H9 (cell line): ENCODE measurements around the gene PPP2R5E. TPM values are rescaled to one million over a fixed set of nuclear protein-coding genes. Genes with fewer than 3 reads are reported as not detected.

Source experiments
- DNase-seq: peaks from one replicate; pipeline ENCODE4 v3.0.0-alpha.2; 2017
- H2AFZ ChIP-seq: one replicate; pipeline ENCODE4 v1.6.1; 2013; ENCODE audit warnings: mild to moderate bottlenecking, low read length, control low read depth, moderate library complexity
- H2AK5ac ChIP-seq: 2 replicates; pipeline ENCODE4 v1.6.1; 2013; ENCODE audit warnings: low read length, control low read depth, mixed read lengths; ENCODE audit not compliant: insufficient read length
- H2BK120ac ChIP-seq: one replicate; pipeline ENCODE4 v1.6.1; 2013; ENCODE audit warnings: low read depth, mild to moderate bottlenecking, low read length, control low read depth, inconsistent platforms; ENCODE audit not compliant: poor library complexity, severe bottlenecking
- H2BK12ac ChIP-seq: 2 replicates; pipeline ENCODE4 v1.6.1; 2013; ENCODE audit warnings: low read length, control low read depth, mixed read lengths, low read depth; ENCODE audit not compliant: insufficient read length
- H2BK15ac ChIP-seq: 2 replicates; pipeline ENCODE4 v1.6.1; 2013; ENCODE audit warnings: low read depth, low read length, control low read depth
- H2BK20ac ChIP-seq: one replicate; pipeline ENCODE4 v1.6.1; 2013; ENCODE audit warnings: low read depth, mild to moderate bottlenecking, low read length, control low read depth, inconsistent platforms; ENCODE audit not compliant: poor library complexity, severe bottlenecking
- H2BK5ac ChIP-seq: 2 replicates; pipeline ENCODE4 v1.6.1; 2013; ENCODE audit warnings: low read length, control low read depth, mixed read lengths; ENCODE audit not compliant: insufficient read length
- H3K14ac ChIP-seq: 2 replicates; pipeline ENCODE4 v1.6.1; 2013; ENCODE audit warnings: low read length, control low read depth; ENCODE audit not compliant: insufficient read depth
- H3K18ac ChIP-seq: 2 replicates; pipeline ENCODE4 v1.6.1; 2013; ENCODE audit warnings: low read depth, mild to moderate bottlenecking, mixed read lengths, low read length, control low read depth; ENCODE audit not compliant: insufficient read length
- H3K23ac ChIP-seq: 2 replicates; pipeline ENCODE4 v1.6.1; 2013; ENCODE audit warnings: low read length, control low read depth, mixed read lengths, low read depth; ENCODE audit not compliant: insufficient read length
- H3K23me2 ChIP-seq: 2 replicates; pipeline ENCODE4 v1.6.1; 2013; ENCODE audit warnings: low read depth, mild to moderate bottlenecking, mixed read lengths, low read length, control low read depth; ENCODE audit not compliant: insufficient read length, poor library complexity, severe bottlenecking
- H3K27ac ChIP-seq: 2 replicates; pipeline ENCODE4 v1.5.1; 2013; ENCODE audit warnings: low read length, control low read depth, mixed read lengths, low read depth; ENCODE audit not compliant: insufficient read length
- H3K27me3 ChIP-seq: 2 replicates; pipeline ENCODE4 v1.6.1; 2013; ENCODE audit warnings: low read length, control low read depth, inconsistent platforms; ENCODE audit not compliant: insufficient read depth
- H3K4ac ChIP-seq: 2 replicates; pipeline ENCODE4 v1.6.1; 2013; ENCODE audit warnings: low read depth, mild to moderate bottlenecking, control low read depth, inconsistent platforms, low read length, moderate library complexity
- H3K4me1 ChIP-seq: 2 replicates; pipeline ENCODE4 v1.6.1; 2013; ENCODE audit warnings: low read length, control low read depth, inconsistent platforms; ENCODE audit not compliant: insufficient read depth
- H3K4me2 ChIP-seq: 2 replicates; pipeline ENCODE4 v1.6.1; 2013; ENCODE audit warnings: low read length, control low read depth, mixed read lengths; ENCODE audit not compliant: insufficient read length, insufficient read depth
- H3K56ac ChIP-seq: 2 replicates; pipeline ENCODE4 v1.6.1; 2013; ENCODE audit warnings: low read depth, mild to moderate bottlenecking, mixed read lengths, low read length, control low read depth; ENCODE audit not compliant: insufficient read length
- H3K79me1 ChIP-seq: 2 replicates; pipeline ENCODE4 v1.6.1; 2013; ENCODE audit warnings: low read depth, mild to moderate bottlenecking, moderate library complexity, low read length, control low read depth, inconsistent platforms; ENCODE audit not compliant: insufficient read depth, poor library complexity, severe bottlenecking
- H3K79me2 ChIP-seq: 2 replicates; pipeline ENCODE4 v1.6.1; 2013; ENCODE audit warnings: low read length, control low read depth, inconsistent platforms; ENCODE audit not compliant: insufficient read depth
- H3K9ac ChIP-seq: 2 replicates; pipeline ENCODE4 v1.6.1; 2013; ENCODE audit warnings: low read length, control low read depth, mixed read lengths; ENCODE audit not compliant: insufficient read length; ENCODE audit errors: extremely low read depth
- H3K9me3 ChIP-seq: one replicate; pipeline ENCODE4 v1.6.1; 2013; ENCODE audit warnings: low read depth, low read length, inconsistent platforms; ENCODE audit not compliant: control insufficient read depth
- H3T11ph ChIP-seq: one replicate; pipeline ENCODE4 v1.6.1; 2013; ENCODE audit warnings: mild to moderate bottlenecking, low read length, control low read depth, inconsistent platforms
- H4K20me1 ChIP-seq: one replicate; pipeline ENCODE4 v1.6.1; 2013; ENCODE audit not compliant: control insufficient read depth, insufficient read length, insufficient read depth
- H4K5ac ChIP-seq: 2 replicates; pipeline ENCODE4 v1.6.1; 2013; ENCODE audit warnings: low read depth, mild to moderate bottlenecking, mixed read lengths, low read length, control low read depth; ENCODE audit not compliant: insufficient read length
- H4K8ac ChIP-seq: replicated peaks from 2 replicates; pipeline ENCODE4 v1.6.1; 2013; ENCODE audit warnings: low read length, control low read depth, mixed read lengths, low read depth; ENCODE audit not compliant: insufficient read length
- H4K91ac ChIP-seq: 2 replicates; pipeline ENCODE4 v1.6.1; 2013; ENCODE audit warnings: low read depth, mild to moderate bottlenecking, moderate library complexity, mixed read lengths, low read length, control low read depth; ENCODE audit not compliant: insufficient read length
- H3K27ac Mint-ChIP-seq, 3 experiments: 2 replicates in 2 of 3; 3 replicates in 1 of 3; pipeline ENCODE4 v1.8.0; 2020 to 2021; ENCODE audit warnings: mixed read lengths in 3 of 3, mild to moderate bottlenecking in 1 of 3, moderate library complexity in 1 of 3
- H3K27me3 Mint-ChIP-seq: 2 replicates; pipeline ENCODE4 v1.8.0; 2021; ENCODE audit warnings: low read depth, mild to moderate bottlenecking, moderate library complexity, mixed read lengths
- H3K36me3 Mint-ChIP-seq, 3 experiments: 2 replicates in 2 of 3; 3 replicates in 1 of 3; pipeline ENCODE4 v1.8.0; 2020 to 2021; ENCODE audit warnings: low read depth in 3 of 3, mixed read lengths in 3 of 3; ENCODE audit not compliant: insufficient read depth in 1 of 3
- H3K4me1 Mint-ChIP-seq, 2 experiments: 2 replicates each; pipeline ENCODE4 v1.8.0; 2020; ENCODE audit warnings: mixed read lengths in 2 of 2
- H3K4me3 Mint-ChIP-seq, 2 experiments: 2 replicates in 1 of 2; 3 replicates in 1 of 2; pipeline ENCODE4 v1.8.0; 2020 to 2021; ENCODE audit warnings: mild to moderate bottlenecking in 2 of 2, mixed read lengths in 2 of 2, moderate library complexity in 1 of 2
- H3K9me3 Mint-ChIP-seq, 2 experiments: 2 replicates in 1 of 2; 3 replicates in 1 of 2; pipeline ENCODE4 v1.8.0; 2020; ENCODE audit warnings: mild to moderate bottlenecking in 2 of 2, mixed read lengths in 2 of 2, moderate library complexity in 1 of 2
- WGBS: extraction: QIAGEN DNeasy Blood & Tissue Kit; methylation state at CpG from one replicate; pipeline ENCODE4 v1.1.7; 2013; ENCODE audit warnings: missing lambda C conversion rate, low lambda C conversion rate, mixed read lengths; ENCODE audit not compliant: insufficient read length; ENCODE audit errors: extremely low coverage; 5-methylcytosine and 5-hydroxymethylcytosine counted together
- total RNA-seq: library from RNA; stranded (reverse); gene quantifications from 2 replicates; pipeline ENCODE4 v1.2.1, GENCODE V29; 2021
- TF ChIP-seq, protein P1 (sequence below): fragments of 200-600 bp; sonication (generic); conservative IDR thresholded peaks from 3 replicates; pipeline ENCODE4 v1.8.0; 2021; ENCODE audit warnings: antibody characterized with exemption, mild to moderate bottlenecking

Gene PPP2R5E
- total RNA-seq, 1 experiment from 2014 or later = 65.8 TPM

DNA sequence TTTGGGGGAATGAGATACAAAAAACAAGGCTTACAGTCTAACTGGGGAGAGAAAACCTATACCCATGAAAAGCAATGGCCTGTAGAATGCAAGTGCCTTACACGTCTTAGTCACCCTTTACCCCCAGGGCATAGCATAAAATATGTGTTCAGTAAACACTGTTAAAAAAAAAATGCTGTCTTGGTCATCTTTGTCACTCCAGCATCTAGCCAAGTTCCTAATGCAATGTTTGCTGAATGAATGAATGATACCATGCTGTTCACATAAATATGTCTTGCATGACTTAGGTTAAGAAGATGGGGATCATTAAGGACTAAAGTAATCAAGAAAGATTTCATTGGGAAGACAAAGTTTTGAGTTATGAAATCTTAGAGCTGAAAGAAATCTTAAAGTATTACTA lies 38.5 kb downstream of the PPP2R5E start:
- Mint-ChIP-seq H3K27ac (no peak overlapping the region), H3K27me3 (no peaks in the 10 kb centered on the region), H3K4me1 (peaks cover 4 to 5% of the 10 kb centered on the region in 2 experiments; a peak in 2 of 4 replicates), H3K9me3 (no peaks in the 10 kb centered on the region), H3K36me3 (peaks cover 3 to 8% (median 5%) of the 10 kb centered on the region in 3 experiments; a peak in 5 of 7 replicates), H3K4me3 (no peak overlapping the region)
- Histone ChIP-seq H3K4ac (no peak overlapping the region), H3K9ac (no peak overlapping the region), H3K4me2 (no peak overlapping the region), H3K56ac (no peak overlapping the region), H3K23me2 (no peaks in the 10 kb centered on the region), H4K91ac (no peak overlapping the region), H3K27me3 (no peaks in the 10 kb centered on the region), H4K8ac (no peak overlapping the region), H3K27ac (no peak overlapping the region), H2AFZ (no peak overlapping the region), H2BK5ac (no peak overlapping the region), H3K14ac (no peak overlapping the region), H2BK12ac (no peak overlapping the region), H2BK20ac (no peak overlapping the region), H3K4me1 (no peaks in the 10 kb centered on the region), H2BK120ac (no peak overlapping the region), H3T11ph (no peak overlapping the region), H3K79me2 (peaks cover 10% of the 10 kb centered on the region; the same call in 1 of the 2 replicates), H3K79me1 (peaks cover 13% of the 10 kb centered on the region), H4K20me1 (no peaks in the 10 kb centered on the region), H2BK15ac (no peak overlapping the region), H4K5ac (no peak overlapping the region), H3K9me3 (no peaks in the 10 kb centered on the region), H3K18ac (no peak overlapping the region), H2AK5ac (no peak overlapping the region), H3K23ac (no peak overlapping the region)
- WGBS = no CpG with 5 or more reads among the region's 1 CpG
- TF ChIP-seq, protein P1, sequence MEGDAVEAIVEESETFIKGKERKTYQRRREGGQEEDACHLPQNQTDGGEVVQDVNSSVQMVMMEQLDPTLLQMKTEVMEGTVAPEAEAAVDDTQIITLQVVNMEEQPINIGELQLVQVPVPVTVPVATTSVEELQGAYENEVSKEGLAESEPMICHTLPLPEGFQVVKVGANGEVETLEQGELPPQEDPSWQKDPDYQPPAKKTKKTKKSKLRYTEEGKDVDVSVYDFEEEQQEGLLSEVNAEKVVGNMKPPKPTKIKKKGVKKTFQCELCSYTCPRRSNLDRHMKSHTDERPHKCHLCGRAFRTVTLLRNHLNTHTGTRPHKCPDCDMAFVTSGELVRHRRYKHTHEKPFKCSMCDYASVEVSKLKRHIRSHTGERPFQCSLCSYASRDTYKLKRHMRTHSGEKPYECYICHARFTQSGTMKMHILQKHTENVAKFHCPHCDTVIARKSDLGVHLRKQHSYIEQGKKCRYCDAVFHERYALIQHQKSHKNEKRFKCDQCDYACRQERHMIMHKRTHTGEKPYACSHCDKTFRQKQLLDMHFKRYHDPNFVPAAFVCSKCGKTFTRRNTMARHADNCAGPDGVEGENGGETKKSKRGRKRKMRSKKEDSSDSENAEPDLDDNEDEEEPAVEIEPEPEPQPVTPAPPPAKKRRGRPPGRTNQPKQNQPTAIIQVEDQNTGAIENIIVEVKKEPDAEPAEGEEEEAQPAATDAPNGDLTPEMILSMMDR = no peak
- no peak for DNase-seq
